Ovary (tissue), 3 donors: Measurements from ENCODE around the gene NCOA1.

ENCODE experiments used
- CTCF ChIP-seq, 3 donors: fragments of 450-650 bp in 2 of 3; fragments of 200-600 bp in 1 of 3; IDR thresholded peaks; one replicate each; pipeline versions ENCODE4 v1.5.1 to v1.8.0; 2016 to 2022; ENCODE audit warnings: antibody characterized with exemption in 3 of 3, mild to moderate bottlenecking in 1 of 3
- POLR2A ChIP-seq: fragments of 450-650 bp; IDR thresholded peaks from one replicate; pipeline ENCODE4 v1.6.1; 2017; ENCODE audit warnings: antibody characterized with exemption, mild to moderate bottlenecking, moderate library complexity
- donor health status: DM: no; HTN: no; CAD: no.

DNA sequence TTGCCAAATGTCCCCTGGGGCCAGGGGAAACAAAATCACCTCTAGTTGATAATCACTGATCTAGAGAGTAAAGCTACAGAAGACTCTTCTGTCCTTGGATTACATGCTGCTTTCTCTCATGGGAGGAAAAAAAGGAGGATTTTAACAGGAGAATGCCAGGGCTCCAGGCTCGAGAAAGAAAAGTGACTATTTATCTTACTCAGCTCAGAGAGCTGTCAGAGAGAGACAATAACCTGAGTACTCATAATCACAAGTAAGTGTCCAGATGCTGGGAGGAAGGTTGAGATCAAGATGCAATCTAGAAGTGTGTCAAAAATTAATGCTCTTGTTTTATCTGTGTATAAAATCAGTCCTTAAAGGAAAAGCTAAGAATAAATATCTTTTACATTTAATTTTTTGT lies 168.8 kb downstream of the NCOA1 start:
- TF ChIP-seq POLR2A (no peak), CTCF (IDR thresholded peaks at IDR 0.05) (no peak)
